ENCODE data around the gene KCNMA1.
"Not testable (repeated sequence)": the region's sequence is repeated elsewhere in the genome, so short reads cannot be mapped to it uniquely, and the experiment has no call there.

KCNMA1 gene

GRCh38 chr10:77637532-77638320, at the start of gene KCNMA1:
KCNMA1 (minus strand) TSS chr10:77637808.
- DNase-seq: no peak

- DNase-seq: no peak
These were observed 49.2 kb upstream of the KCNMA1 start for GRCh38 chr10:77686650-77687417.

GRCh38 chr10:77686096-77686495, 48.5 kb upstream of the KCNMA1 start:
- no peak for DNase-seq

DNA sequence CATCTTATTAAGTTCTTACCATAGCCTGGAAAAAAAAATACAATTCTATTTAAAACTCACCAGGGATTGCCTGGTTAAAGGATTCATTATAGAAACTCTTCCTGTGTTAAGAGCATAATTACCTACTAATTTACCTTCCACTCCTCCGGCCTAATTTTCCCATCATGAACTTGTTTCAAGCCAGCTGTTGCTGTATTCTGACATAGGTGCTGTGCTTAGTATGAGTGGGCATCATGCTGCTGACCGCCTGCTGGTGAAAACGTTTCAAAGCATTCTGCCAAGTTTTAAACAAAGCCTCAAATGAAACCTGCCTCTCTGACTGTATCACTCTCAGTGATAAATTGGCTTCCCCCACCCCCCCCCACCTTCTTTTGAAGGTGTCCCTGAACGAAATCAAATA, 47.8 kb upstream of the KCNMA1 start:
- no peak for DNase-seq

GRCh38 chr10:77683088-77683432, 45.5 kb upstream of the KCNMA1 start:
- DNase-seq: not testable (repeated sequence)

DNA sequence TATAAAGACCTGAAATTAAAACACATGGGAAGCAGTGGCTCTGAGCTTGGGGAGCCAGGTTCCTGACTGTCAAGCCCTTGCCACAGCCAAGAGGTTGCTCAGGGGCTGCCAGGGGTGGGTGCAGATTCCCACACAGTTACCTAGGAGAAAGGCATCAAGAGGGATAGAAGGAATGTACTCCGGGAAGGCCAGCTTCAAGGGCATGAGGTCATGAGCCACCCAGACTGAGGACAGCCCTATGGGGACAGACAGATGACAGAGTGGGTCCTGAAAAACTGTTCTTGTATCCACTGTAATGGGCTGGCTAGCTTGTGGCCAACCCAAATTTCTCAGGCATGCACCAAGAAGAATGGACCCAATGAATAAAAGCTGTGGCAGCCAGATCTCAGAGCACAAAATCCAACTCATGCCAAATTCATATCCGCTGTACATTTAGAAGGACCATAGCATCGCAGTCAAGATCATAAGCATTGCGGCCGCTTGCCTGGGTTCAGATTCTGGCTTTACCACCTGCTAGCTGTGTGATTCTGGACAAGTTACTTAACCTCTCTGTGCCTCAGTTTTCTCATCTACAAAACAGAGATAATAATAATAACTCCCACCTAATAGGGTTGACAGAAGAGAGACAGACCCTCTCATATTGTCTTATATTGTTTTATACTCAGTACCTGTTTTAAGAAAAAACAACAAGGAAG, 44.9 kb upstream of the KCNMA1 start:
- DNase-seq: no peak

GRCh38 chr10:77681839-77682238, 44.2 kb upstream of the KCNMA1 start:
- no peak for DNase-seq

- DNase-seq: no peak
These were observed 43.2 kb upstream of the KCNMA1 start for GRCh38 chr10:77680811-77681210.

DNA sequence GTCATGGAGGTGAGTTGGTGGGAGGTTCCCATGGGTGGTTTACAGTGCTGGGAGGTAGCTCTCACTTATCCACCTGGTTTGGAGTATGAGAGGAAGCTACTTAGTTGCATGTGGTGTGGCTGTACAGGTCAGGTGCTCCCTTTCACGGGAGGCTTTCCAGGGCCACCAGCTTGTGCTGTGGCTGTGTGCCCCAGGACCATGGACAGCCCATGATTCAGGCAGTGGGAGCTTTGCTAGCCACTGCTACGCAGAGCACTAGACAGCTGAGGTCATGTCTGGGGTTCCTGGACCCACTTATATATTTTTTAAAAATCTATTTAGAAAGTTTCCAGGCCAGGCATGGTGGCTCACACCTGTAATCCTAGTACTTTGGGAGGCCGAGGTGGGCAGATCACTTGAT, 42.5 kb upstream of the KCNMA1 start:
- no peak for DNase-seq

GRCh38 chr10:77679217-77679616, 41.6 kb upstream of the KCNMA1 start:
- no peak for DNase-seq

GRCh38 chr10:77678146-77678545, 40.5 kb upstream of the KCNMA1 start:
- DNase-seq: no peak

DNA sequence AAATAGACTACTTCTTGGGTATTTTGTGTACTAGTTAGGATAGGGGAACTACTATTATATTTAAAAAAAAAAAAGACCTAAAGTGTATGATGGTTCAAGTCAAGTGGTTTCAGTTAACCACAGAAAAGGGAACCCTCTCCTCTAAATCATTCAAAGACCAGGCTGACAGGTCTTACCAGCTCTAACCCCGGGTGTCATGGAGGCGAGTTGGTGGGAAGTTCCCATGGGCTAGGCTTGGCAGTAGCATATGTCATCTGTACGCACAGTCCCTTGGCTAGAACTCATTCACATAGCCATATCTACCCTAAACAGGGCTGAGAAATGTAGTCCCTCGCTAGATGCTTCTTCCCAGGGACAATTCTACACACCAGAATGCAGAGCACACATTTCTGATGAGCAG, 37.7 kb upstream of the KCNMA1 start:
- no peak for DNase-seq

- DNase-seq: no peak
These were observed 36.0 kb upstream of the KCNMA1 start for GRCh38 chr10:77673515-77674140.

DNA sequence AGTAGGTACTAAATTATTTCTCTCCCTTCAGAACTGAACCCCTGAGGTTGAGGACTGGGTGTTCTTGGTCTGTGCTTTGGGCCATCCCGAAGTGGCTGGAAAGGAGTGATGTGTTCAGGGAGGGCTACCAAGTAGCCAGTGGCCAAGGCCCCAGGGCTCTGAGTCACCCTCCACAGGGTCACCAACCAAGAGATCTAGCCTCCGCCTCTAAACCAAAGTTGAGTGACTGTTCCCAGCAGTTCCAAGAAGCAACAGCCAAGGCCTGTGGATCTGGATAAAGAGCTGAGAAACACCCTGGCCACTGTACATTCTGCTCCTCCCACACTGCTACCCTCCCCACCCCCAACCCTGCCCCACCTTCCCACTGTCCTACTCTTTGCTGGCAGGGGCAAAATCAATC, 35.5 kb upstream of the KCNMA1 start:
- DNase-seq: no peak

DNA sequence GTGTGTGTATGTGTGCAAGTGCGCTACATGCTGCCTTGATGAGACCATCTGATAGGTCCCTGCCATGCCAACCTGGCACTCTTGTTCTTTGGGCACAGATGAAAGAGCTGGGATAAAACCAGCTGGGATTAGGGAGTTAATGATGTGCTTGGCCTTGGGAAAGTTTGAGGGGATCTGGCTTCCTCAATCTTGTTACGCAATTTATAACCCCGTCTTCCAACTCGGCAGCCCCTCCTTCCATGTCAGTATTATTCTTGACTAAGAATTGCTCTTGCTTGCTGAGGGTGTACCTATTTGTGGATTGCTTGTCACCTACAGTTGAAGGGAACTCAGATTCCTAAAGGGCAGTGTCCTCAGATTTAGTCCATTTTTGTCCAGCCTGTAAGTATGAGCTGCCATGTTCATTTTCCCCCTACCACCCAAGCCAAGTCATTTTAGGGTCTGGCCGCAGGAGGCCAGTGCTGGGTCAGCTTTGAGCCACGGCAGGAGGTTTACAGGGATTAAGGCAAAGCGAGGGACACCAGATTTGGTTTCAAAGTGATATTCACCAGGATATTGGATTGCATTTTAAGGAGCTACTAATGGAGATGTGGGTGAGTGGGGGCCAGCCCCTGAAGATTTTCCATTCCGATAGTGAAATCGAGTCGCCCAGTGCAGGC, 34.1 kb upstream of the KCNMA1 start:
- DNase-seq: no peak

DNA sequence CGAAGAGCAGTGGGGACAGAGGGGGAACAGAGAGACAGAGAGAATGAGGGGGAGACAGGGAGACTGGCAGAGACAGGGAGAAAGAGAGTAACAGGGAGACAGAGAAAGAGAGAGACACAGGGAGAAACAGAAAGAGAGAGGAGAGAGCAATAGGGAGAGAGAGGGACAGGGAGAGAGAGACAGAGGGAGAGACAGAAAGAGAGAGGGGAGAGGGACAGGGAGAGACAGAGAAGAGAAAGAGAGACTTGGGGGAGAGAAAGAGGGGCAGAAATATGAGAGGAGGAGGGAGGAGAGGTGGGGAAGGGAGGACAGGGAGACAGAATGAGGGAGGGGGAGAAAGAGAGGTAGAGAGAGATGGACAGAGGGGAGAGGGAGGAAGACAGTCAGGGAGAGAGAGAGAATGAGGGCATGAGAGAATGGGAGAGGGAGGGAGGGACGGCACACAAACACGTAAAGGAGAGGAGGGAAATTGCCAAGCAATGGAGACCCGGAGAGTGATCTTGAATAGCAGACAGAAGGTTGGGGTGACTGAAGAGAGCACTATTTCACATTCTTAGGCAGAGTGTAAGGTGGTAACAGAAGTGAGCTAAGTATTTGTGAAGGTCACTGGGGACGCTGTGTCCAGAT, 33.3 kb upstream of the KCNMA1 start:
- DNase-seq: no peak

GRCh38 chr10:77669892-77670291, 32.3 kb upstream of the KCNMA1 start:
- no peak for DNase-seq

DNA sequence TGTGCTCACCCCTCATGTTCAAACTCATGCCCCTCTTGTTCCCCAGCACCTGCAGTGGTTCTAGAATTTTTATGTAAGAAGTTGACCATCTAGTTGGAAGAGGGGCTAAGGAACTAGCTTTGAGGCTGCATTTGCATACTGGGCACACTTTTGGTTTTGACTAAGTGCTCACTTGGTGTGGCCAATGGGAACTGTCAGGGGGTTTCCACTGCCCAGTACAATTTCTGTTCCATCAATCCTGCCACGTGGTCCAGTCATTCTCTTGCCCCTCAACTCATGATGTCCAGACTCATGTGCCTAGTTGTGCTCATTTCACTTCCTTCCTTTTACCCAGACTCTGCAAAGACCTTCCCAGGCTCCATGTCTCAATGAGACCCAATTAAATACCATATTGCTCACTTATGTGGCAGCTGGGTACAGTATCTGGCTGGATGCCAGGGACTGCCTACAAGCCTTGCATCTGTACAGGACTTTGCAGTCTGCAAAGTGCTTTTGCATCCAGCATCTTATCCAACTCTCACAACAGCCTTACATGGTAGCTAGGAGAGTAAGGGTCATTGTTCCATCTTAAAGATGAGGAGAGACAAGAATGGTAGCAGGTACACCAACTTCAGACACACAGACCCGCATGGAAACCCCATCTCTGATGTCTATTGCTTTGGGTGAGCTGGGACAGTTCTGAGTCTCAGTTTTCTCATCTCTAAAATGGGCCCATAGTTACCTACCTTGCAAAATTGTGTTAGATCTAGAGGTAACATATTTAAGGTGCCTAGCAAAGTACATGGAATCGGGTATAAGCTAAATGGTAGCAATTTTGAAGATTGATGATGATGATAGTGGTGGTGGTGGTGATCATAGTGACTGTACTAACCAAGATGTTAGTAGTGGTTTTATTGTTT, 30.1 kb upstream of the KCNMA1 start:
- peak; percentile 2 for DNase-seq

GRCh38 chr10:77666821-77667220, 29.2 kb upstream of the KCNMA1 start:
- no peak for DNase-seq

DNA sequence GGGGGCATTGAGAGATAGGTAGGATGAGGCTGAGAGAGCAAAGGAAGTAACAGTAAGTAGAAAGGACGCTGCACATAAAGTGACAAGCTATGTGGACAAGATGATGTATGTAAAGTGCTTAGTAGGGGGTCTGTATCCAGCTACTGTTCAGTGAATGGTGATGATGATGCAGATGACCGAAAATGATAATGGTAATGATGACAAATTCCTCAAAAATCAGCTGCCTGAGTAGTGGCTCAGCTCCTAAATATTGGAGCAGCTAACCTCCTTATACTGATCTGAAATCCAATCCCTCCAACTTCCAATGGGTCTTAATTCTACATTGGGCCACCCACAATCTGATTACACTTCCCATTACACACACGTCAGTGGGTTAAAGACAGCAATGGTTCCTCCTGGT, 27.1 kb upstream of the KCNMA1 start:
- DNase-seq: no peak

GRCh38 chr10:77664008-77664407, 26.4 kb upstream of the KCNMA1 start:
- no peak for DNase-seq
